Measurements from ENCODE around the gene CCL22. TPM values are rescaled to one million over a fixed set of nuclear protein-coding genes. Genes with fewer than 3 reads are reported as not detected.

The CCL22 gene
- polyA plus RNA-seq, 3 donors from 2014 or later, result not detected

Other genes starting within 250 kb of the CCL22 start
- gene PSME3IP1, start 172.7 kb upstream of the CCL22 start, polyA plus RNA-seq, result 10 to 100 TPM; 79.0 to 91.7 (median 88.9) TPM
- gene RSPRY1, start 172.5 kb upstream of the CCL22 start, polyA plus RNA-seq, result 10 to 100 TPM; 22.5 to 31.8 (median 24.7) TPM
- 100 to 1,000 TPM; 130 to 221 (median 136) TPM for gene ARL2BP, start 113.5 kb upstream of the CCL22 start, polyA plus RNA-seq
- under 1 TPM; 0.21 to 0.57 (median 0.33) TPM for gene PLLP, start 74.1 kb upstream of the CCL22 start, polyA plus RNA-seq
- gene CX3CL1, start 13.7 kb downstream of the CCL22 start, polyA plus RNA-seq, result not detected
- gene CCL17, start 46.0 kb downstream of the CCL22 start, polyA plus RNA-seq, result not detected
- 10 to 100 TPM; 65.9 to 98.5 (median 68.3) TPM for gene CIAPIN1, start 88.6 kb downstream of the CCL22 start, polyA plus RNA-seq
- gene COQ9, start 88.7 kb downstream of the CCL22 start, polyA plus RNA-seq, result 10 to 100 TPM; 14.6 to 30.3 (median 24.6) TPM
- gene POLR2C, start 103.9 kb downstream of the CCL22 start, polyA plus RNA-seq, result 10 to 100 TPM; 38.9 to 60.9 (median 41.6) TPM
- 1 to 10 TPM; 2.2 to 3.2 (median 2.8) TPM for gene DOK4, start 127.7 kb downstream of the CCL22 start, polyA plus RNA-seq
- 10 to 100 TPM in 2 of 3 donors, 1 to 10 TPM in 1; 8.8 to 26.4 (median 13.9) TPM for gene CCDC102A, start 177.8 kb downstream of the CCL22 start, polyA plus RNA-seq
- gene ADGRG5, start 183.9 kb downstream of the CCL22 start, polyA plus RNA-seq, result 100 to 1,000 TPM in 1 of 3 donors, 10 to 100 TPM in 2; 43.2 to 124 (median 77.4) TPM